ENCODE data around the gene ZNHIT3.
A peak's percentile ranks its signal among the peaks of the same experiment; 100 is the strongest.

The ZNHIT3 gene

GRCh38 chr17:36509272-36509985 lies 22.9 kb downstream of the ZNHIT3 start:
- H3K4me3 ChIP-seq (ENCODE audit: low read depth, low read length): no peak overlapping the region

- H3K4me3 ChIP-seq (ENCODE audit: low read depth, low read length): no peak overlapping the region
These were observed 24.2 kb downstream of the ZNHIT3 start for GRCh38 chr17:36510636-36511035.

- no peak overlapping the region for H3K4me3 ChIP-seq (ENCODE audit: low read depth, low read length)
These were observed 24.7 kb downstream of the ZNHIT3 start for GRCh38 chr17:36511216-36511615.

GRCh38 chr17:36512641-36513040 lies 26.2 kb downstream of the ZNHIT3 start:
- H3K4me3 ChIP-seq (ENCODE audit: low read depth, low read length): no peak overlapping the region

GRCh38 chr17:36514856-36515255 lies 28.4 kb downstream of the ZNHIT3 start:
- no peak overlapping the region for H3K4me3 ChIP-seq (ENCODE audit: low read depth, low read length)

GRCh38 chr17:36515837-36516236 lies 29.4 kb downstream of the ZNHIT3 start:
- H3K4me3 ChIP-seq (ENCODE audit: low read depth, low read length): no peak overlapping the region

GRCh38 chr17:36523113-36523512 lies 36.6 kb downstream of the ZNHIT3 start:
- H3K4me3 ChIP-seq (ENCODE audit: low read depth, low read length): no peak overlapping the region

GRCh38 chr17:36524428-36524876 lies 38.0 kb downstream of the ZNHIT3 start:
- no peak overlapping the region for H3K4me3 ChIP-seq (ENCODE audit: low read depth, low read length)

- no peak overlapping the region for H3K4me3 ChIP-seq (ENCODE audit: low read depth, low read length)
These were observed 38.6 kb downstream of the ZNHIT3 start for GRCh38 chr17:36525113-36525512.

- H3K4me3 ChIP-seq (ENCODE audit: low read depth, low read length): no peak overlapping the region
These were observed 39.4 kb downstream of the ZNHIT3 start for GRCh38 chr17:36525888-36526287.

GRCh38 chr17:36527621-36528250 lies 41.3 kb downstream of the ZNHIT3 start:
- no peak overlapping the region for H3K4me3 ChIP-seq (ENCODE audit: low read depth, low read length)

- H3K4me3 ChIP-seq (ENCODE audit: low read depth, low read length): no peak overlapping the region
These were observed 42.6 kb downstream of the ZNHIT3 start for GRCh38 chr17:36529121-36529520.

GRCh38 chr17:36532435-36532975 lies 46.0 kb downstream of the ZNHIT3 start:
- H3K4me3 ChIP-seq (ENCODE audit: low read depth, low read length): no peak overlapping the region

GRCh38 chr17:36533935-36534839 lies 47.7 kb downstream of the ZNHIT3 start:
- peak overlapping the region; percentile 93 for H3K4me3 ChIP-seq (ENCODE audit: low read depth, low read length)

- peak within 1 kb of the TSS; percentile 93 for H3K4me3 ChIP-seq (ENCODE audit: low read depth, low read length)
These were observed 48.6 kb downstream of the ZNHIT3 start, which contains the start of the genes MYO19 and PIGW for GRCh38 chr17:36534840-36535668. MYO19 (minus strand) TSS chr17:36534868; CDS start chr17:36532538, 2,330 bp downstream. PIGW (plus strand) TSS chr17:36534987; CDS start chr17:36537102, 2,115 bp downstream.

GRCh38 chr17:36535669-36536081 lies 49.2 kb downstream of the ZNHIT3 start:
- H3K4me3 ChIP-seq (ENCODE audit: low read depth, low read length): peak overlapping the region; percentile 93

- H3K4me3 ChIP-seq (ENCODE audit: low read depth, low read length): no peak overlapping the region
These were observed 54.2 kb downstream of the ZNHIT3 start for GRCh38 chr17:36540696-36541095.

- H3K4me3 ChIP-seq (ENCODE audit: low read depth, low read length): no peak overlapping the region
These were observed 56.3 kb downstream of the ZNHIT3 start for GRCh38 chr17:36542755-36543154.

GRCh38 chr17:36544044-36544306 lies 57.5 kb downstream of the ZNHIT3 start:
- H3K4me3 ChIP-seq (ENCODE audit: low read depth, low read length): peak overlapping the region; percentile 85

- H3K4me3 ChIP-seq (ENCODE audit: low read depth, low read length): peak within 1 kb of the TSS; percentile 85
These were observed 58.0 kb downstream of the ZNHIT3 start, which contains the start of gene GGNBP2 for GRCh38 chr17:36544307-36545076. GGNBP2 (plus strand) TSS chr17:36544919; CDS start chr17:36545725, 806 bp downstream.

Data from iPS-11a (cell line).